WI38 (cell line): Measurements from ENCODE around the gene DNAJB6.

ENCODE experiments used
- H3K4me3 ChIP-seq: 2 replicates; pipeline ENCODE4 v1.5.1; 2011; ENCODE audit warnings: low read depth, mild to moderate bottlenecking, control low read depth, low read length
- TF ChIP-seq, protein P1 (sequence below): IDR thresholded peaks from 2 replicates; pipeline ENCODE4 v1.5.1; 2012; ENCODE audit warnings: low read depth, mild to moderate bottlenecking, control low read depth, low read length

The DNAJB6 gene

GRCh38 chr7:157436076-157436475, 99.3 kb downstream of the DNAJB6 start:
- no peak overlapping the region for H3K4me3 ChIP-seq
- TF ChIP-seq, protein P1, sequence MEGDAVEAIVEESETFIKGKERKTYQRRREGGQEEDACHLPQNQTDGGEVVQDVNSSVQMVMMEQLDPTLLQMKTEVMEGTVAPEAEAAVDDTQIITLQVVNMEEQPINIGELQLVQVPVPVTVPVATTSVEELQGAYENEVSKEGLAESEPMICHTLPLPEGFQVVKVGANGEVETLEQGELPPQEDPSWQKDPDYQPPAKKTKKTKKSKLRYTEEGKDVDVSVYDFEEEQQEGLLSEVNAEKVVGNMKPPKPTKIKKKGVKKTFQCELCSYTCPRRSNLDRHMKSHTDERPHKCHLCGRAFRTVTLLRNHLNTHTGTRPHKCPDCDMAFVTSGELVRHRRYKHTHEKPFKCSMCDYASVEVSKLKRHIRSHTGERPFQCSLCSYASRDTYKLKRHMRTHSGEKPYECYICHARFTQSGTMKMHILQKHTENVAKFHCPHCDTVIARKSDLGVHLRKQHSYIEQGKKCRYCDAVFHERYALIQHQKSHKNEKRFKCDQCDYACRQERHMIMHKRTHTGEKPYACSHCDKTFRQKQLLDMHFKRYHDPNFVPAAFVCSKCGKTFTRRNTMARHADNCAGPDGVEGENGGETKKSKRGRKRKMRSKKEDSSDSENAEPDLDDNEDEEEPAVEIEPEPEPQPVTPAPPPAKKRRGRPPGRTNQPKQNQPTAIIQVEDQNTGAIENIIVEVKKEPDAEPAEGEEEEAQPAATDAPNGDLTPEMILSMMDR: no peak

DNA sequence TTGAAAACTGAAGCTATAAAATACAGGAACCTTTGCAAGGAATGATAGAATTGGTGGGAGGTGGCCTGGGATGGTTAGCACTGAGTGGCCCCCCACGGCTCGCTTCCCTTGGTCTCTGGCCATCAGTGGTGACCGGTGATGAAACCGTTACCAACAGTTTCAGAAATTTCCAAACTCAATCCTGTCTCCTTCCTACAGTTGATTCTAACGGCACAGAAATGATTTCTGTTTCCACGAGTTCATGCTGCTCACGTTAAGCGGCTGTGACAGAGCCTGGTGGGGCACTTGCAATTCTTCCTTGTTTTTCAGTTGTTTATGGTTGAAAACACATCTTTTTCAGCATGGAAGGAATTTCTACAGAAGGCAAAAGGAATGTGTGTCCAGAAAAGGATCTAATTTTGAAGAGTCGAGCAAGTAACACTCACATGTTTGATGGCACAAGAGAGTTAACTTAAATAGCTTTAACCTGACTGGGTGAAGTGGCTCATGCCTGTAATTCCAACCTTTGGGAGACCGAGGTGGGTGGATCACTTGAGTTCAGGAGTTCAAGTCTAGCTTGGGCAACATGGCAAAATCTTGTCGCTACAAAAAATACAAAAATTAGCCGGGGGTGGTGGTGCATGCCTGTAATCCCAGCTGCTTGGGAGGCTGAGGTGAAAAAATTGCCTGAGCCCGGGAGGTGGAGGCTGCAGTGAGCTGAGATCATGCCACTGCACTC, 100.1 kb downstream of the DNAJB6 start:
- TF ChIP-seq, protein P1: no peak
- H3K4me3 ChIP-seq: no peak overlapping the region

DNA sequence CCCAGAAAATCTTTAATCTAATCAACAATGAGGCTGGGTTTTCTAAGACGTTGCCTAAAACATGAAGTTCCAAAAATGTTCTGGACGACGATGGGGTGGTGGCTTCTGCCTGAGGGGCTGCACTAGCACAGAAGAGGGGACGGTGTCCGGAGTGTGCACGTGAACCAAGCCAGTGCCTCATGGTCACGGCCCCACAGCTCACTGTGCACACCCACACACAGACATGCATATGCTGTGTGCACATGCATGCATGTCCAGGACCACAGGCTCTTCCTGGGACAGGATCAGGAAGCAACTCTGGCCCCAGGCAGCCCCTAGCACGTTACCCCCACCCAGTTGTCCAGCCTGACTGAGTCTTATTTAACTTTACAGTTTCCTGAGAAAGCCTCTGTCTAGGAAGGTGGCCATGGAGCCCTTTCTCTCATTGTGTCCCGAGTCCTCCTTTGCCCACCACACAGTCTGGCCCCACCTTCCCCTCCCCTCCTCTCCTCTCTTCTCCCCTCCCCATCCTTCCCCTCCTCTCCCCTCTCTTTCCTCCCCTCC, 100.8 kb downstream of the DNAJB6 start:
- H3K4me3 ChIP-seq: no peak overlapping the region
- TF ChIP-seq, protein P1: no peak

- TF ChIP-seq, protein P1: no peak
- no peak overlapping the region for H3K4me3 ChIP-seq
Observed at GRCh38 chr7:157438121-157439025, 101.6 kb downstream of the DNAJB6 start.

DNA sequence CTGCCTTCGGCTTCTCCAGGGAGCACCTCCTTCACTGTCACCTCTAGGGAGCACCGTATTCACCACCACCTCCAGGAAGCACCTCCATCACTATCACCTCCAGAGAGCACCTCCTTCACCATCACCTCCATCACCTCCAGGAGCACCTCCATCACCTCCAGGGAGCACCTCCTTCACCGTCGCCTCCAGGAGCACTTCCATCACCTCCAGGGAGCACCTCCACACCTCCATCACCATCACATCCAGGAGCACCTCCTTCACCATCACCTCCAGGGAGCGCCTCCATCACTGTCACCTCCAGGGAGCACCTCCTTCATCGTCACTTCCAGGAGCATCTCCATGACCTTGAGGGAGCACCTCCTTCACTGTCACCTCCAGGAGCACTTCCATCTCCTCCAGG, 102.3 kb downstream of the DNAJB6 start:
- H3K4me3 ChIP-seq: no peak overlapping the region
- TF ChIP-seq, protein P1: no peak

DNA sequence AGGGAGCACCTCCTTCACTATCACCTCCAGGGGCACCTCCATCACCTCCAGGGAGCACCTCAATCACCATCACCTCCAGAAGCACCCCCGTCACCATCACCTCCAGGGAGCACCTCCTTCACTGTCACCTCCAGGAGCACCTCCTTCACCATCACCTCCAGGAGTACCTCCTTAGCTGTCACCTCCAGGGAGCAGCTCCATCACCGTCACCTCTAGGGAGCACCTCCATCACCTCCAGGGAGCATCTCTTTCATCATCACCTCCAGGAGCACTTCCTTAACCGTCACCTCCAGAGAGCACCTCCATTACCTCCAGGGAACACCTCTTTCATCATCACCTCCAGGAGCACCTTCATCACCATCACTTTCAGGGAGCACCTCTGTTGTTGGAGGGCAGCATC, 103.0 kb downstream of the DNAJB6 start:
- TF ChIP-seq, protein P1: no peak
- no peak overlapping the region for H3K4me3 ChIP-seq
